Osteocyte (in vitro differentiated cells): ENCODE results near the gene MCM3. TPM values are rescaled to one million over a fixed set of nuclear protein-coding genes. Genes with fewer than 3 reads are reported as not detected.
A peak's percentile ranks its signal among the peaks of the same experiment; 100 is the strongest.

Source experiments
- DNase-seq: peaks from one replicate; pipeline ENCODE4 v3.0.0; 2021; ENCODE audit warnings: mixed read lengths; ENCODE audit not compliant: unreplicated experiment; ENCODE audit errors: extremely low spot score
- H3K27ac Mint-ChIP-seq: one replicate; pipeline ENCODE4 v1.8.0; 2021; ENCODE audit warnings: mild to moderate bottlenecking, mixed read lengths; ENCODE audit not compliant: unreplicated experiment
- H3K27me3 Mint-ChIP-seq: one replicate; pipeline ENCODE4 v1.8.0; 2021; ENCODE audit warnings: mixed read lengths; ENCODE audit not compliant: unreplicated experiment
- H3K36me3 Mint-ChIP-seq: one replicate; pipeline ENCODE4 v1.8.0; 2021; ENCODE audit warnings: mixed read lengths; ENCODE audit not compliant: unreplicated experiment
- H3K4me1 Mint-ChIP-seq: one replicate; pipeline ENCODE4 v1.8.0; 2021; ENCODE audit warnings: mixed read lengths; ENCODE audit not compliant: unreplicated experiment
- H3K4me3 Mint-ChIP-seq: one replicate; pipeline ENCODE4 v1.8.0; 2021; ENCODE audit warnings: mild to moderate bottlenecking, moderate library complexity, mixed read lengths; ENCODE audit not compliant: unreplicated experiment
- H3K9me3 Mint-ChIP-seq: one replicate; pipeline ENCODE4 v1.8.0; 2021; ENCODE audit warnings: mixed read lengths; ENCODE audit not compliant: unreplicated experiment
- CTCF ChIP-seq: fragments of 200-600 bp; sonication (generic); IDR thresholded peaks from 2 replicates; pipeline ENCODE4 v1.5.0; 2021; ENCODE audit warnings: antibody characterized with exemption, mild to moderate bottlenecking, moderate library complexity
- long read RNA-seq: library from polyadenylated mRNA; unstranded; transcript quantifications from one replicate; pipeline ENCODE4 v2.0.0, GENCODE V29; 2021
- total RNA-seq: library from RNA; stranded (reverse); gene quantifications from 2 replicates; pipeline ENCODE4 v1.2.1, GENCODE V29; 2021

Gene MCM3
- 32.1 and 32.6 TPM in 2 replicates for total RNA-seq
- long read RNA-seq, transcript MCM3-201 (17 exons, 3,083 nt), result major isoform, 394 of 451 reads
- long read RNA-seq, partial matches to known transcripts, result 25 of 451 reads
- long read RNA-seq, other reads (novel, unspliced or antisense), result 29 of 451 reads

GRCh38 chr6:52284460-52285176 is at the start of gene MCM3:
TSS of gene MCM3 (minus strand) at chr6:52284742. CDS start at chr6:52284674, 68 bp downstream.
- no peak for TF ChIP-seq CTCF
- peaks cover 26% of the 10 kb centered on the region for H3K36me3 Mint-ChIP-seq
- H3K27me3 Mint-ChIP-seq, result no peaks in the 10 kb centered on the region
- no peak within 1 kb of the TSS for H3K4me3 Mint-ChIP-seq
- H3K27ac Mint-ChIP-seq, result no peak within 1 kb of the TSS
- peaks cover 20% of the 10 kb centered on the region for H3K4me1 Mint-ChIP-seq
- H3K9me3 Mint-ChIP-seq, result no peaks in the 10 kb centered on the region
- DNase-seq, result peak; percentile 99

- Mint-ChIP-seq H3K4me3 (no peak overlapping the region), H3K9me3 (no peaks in the 10 kb centered on the region), H3K36me3 (no peaks in the 10 kb centered on the region), H3K4me1 (no peaks in the 10 kb centered on the region), H3K27ac (no peak overlapping the region), H3K27me3 (no peaks in the 10 kb centered on the region)
- DNase-seq, result no peak
- TF ChIP-seq CTCF, result no peak
These were observed 49.3 kb upstream of the MCM3 start for GRCh38 chr6:52333840-52334200.

- H3K4me1 Mint-ChIP-seq, result no peaks in the 10 kb centered on the region
- H3K27me3 Mint-ChIP-seq, result no peaks in the 10 kb centered on the region
- H3K9me3 Mint-ChIP-seq, result no peaks in the 10 kb centered on the region
- no peak for DNase-seq
- H3K4me3 Mint-ChIP-seq, result no peak overlapping the region
- TF ChIP-seq CTCF, result no peak
- H3K36me3 Mint-ChIP-seq, result no peaks in the 10 kb centered on the region
- peak overlapping the region; percentile 25 for H3K27ac Mint-ChIP-seq
These were observed 47.4 kb upstream of the MCM3 start for GRCh38 chr6:52331793-52332457.

- Mint-ChIP-seq H3K4me1 (peaks cover 9% of the 10 kb centered on the region), H3K27me3 (no peaks in the 10 kb centered on the region)
These were observed 45.9 kb upstream of the MCM3 start for GRCh38 chr6:52330470-52330869.

More at GRCh38 chr6:52330470-52330869, 45.9 kb upstream of the MCM3 start:
- Mint-ChIP-seq H3K4me3 (no peak overlapping the region), H3K36me3 (no peaks in the 10 kb centered on the region), H3K27ac (no peak overlapping the region), H3K9me3 (no peaks in the 10 kb centered on the region)
- no peak for TF ChIP-seq CTCF
- DNase-seq, result no peak
